HCEC 1CT (cell line): Measurements from ENCODE around the gene TCOF1.

ENCODE experiments used
- DNase-seq: peaks from one replicate; pipeline ENCODE4 v3.0.0-alpha.2; 2017

TCOF1 gene

GRCh38 chr5:150431574-150431973, 74.1 kb downstream of the TCOF1 start:
- DNase-seq, result no peak

GRCh38 chr5:150434464-150434863, 77.0 kb downstream of the TCOF1 start:
- DNase-seq, result peak; percentile 83

- DNase-seq, result peak; percentile 81
These were observed 78.7 kb downstream of the TCOF1 start for GRCh38 chr5:150436141-150436680.

- DNase-seq, result peak; percentile 40
These were observed 81.5 kb downstream of the TCOF1 start for GRCh38 chr5:150438873-150439546.

DNA sequence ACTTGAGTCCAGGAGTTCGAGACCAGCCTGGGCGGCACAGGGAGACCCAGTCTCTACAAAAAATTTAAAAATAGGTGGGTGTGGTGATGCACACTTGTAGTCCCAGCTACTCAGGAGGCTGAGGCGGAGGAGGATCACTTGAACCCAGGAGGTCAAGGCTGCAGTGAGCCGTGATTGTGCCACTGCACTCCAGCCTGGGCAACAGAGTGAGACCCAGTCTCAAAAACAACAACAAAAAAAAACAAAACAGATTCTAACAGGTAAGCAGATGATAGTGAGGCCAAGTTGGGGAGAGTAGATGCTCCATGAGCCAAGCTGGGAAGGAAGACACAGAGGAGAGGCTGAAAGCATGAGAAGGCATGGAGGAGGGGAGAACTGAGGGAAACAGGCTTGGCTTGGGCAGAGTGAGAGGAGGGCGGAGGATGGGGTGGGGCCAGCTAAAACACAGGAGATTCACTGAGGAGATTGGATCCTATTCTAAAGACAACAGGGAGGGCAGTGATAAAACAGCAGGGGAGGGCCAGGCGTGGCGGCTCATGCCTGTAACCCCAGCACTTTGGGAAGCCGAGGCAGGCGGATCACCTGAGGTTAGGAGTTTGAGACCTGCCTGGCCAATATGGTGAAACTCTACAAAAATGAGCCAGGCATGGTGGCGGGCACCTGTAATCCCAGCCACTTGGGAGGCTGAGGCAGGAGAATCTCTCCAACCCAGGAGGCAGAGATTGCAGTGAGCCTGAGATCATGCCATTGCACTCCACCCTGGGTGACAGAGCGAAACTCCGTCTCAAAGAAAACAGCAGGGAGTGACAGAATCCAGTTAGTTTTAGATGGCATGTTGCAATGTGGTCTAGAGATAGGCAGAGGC, 83.7 kb downstream of the TCOF1 start:
- no peak for DNase-seq

DNA sequence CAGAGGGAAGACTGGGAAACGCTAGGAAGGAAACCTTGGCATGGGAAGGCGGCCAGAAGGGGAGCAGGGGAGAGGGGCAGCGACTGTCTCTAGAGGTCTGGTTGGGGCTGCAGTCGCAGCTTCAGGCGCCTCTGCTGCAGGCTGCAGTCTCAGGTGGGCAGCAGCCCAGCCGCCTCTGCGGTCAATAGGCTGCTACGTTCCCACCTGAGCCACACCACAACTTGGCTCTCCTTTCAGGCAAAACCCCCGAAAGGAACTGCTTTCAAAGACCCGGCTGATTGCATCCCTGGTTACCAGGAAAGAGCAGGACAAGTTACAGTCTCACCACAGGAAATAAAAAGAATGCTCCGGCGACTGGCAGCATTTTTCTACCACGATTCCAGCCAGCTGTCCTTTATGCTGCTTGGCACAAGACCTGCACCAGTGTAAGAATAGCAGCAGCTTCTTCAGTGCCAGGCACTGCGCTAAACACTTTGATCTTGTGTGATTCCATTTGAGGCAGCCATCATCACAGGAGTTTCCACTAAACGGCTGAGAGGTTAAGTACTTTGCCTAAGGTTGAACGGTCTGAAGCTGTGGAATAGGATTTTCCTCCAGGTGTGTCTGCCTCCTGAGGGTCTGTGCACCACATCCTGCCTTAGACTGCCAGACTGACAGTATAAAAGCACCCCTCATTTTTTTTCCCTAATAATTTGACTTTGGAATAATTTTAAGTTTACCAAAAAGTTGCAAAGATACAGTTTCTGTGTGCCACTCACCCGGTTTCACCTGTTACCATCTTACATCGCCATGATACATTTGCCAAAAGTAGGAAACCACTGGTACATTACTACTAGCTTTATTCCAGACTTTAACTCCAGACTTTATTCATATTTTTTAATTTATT, 84.6 kb downstream of the TCOF1 start:
- no peak for DNase-seq

DNA sequence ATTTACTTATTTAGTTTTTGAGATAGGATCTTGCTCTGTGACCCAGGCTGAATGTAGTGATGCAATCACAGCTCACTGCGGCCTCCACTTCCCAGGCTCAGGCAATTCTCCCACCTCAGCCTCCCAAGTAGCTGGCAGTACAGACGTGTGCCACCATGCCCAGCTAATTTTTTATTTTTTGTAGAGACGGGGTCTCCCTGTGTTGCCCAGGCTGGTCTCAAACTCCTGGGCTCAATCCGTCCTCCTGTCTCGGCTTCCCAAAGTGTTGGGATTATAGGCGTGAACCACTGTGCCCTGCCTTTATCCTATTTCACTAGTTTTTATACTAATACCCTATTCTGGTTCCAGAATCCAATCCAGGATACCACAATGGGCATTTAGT, 85.2 kb downstream of the TCOF1 start:
- DNase-seq, result no peak

DNA sequence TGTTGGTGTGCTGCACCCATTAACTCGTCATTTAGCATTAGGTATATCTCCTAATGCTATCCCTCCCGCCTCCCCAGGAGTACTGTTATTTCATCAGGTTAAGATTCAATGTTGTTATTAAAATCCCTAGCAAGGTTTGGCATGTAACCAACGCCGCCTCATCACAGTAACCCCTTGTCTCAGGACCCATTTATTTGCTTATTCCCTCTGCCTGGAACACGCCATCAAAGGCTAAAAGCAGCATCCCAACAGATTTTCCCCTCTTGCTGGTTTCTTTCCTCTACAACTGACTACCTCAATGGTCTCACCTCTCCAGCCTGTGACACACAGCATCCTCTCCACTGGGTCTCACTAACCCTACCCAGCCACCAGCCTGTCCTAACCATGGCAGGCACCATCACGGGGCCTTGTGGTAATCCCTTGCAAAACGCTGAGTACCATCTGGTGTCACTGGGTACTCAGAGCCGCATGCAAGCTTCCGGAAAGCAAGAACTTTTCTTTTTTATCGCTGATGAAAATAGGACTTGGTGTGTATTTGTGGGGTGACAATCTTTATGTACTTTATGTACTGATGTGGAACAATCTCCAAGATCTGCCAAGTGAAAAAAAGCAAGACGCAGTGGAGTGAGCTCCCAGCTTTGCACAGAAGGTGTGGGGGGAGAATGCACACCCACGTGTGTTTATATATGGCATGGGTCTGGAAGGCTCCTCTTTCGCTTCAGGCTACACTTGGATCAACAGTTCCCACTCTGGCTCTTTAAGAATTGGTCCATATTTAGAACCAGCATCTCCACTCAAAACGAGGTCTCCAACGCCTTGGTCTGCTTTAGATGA, 86.0 kb downstream of the TCOF1 start:
- DNase-seq, result no peak

GRCh38 chr5:150444770-150445169, 87.3 kb downstream of the TCOF1 start:
- DNase-seq, result no peak

DNA sequence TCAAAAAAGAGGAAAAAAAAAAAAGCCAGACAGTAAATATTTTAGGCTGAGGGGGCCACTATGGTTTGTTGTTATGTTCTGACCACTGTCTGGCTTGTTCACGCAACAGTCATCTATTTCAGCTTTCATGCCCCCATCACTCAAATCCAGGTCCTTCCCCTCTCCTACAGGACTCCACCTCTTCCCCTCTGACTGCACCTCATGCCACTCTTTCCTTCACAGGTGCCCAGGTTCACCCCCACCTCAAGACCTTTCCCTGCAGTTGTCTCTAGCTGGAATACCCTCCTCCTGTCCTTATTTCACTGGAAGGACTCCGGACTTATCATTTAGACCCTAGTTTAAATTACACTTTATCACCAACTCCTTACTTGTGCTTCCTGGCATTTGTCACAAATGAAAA, 88.6 kb downstream of the TCOF1 start:
- no peak for DNase-seq

DNA sequence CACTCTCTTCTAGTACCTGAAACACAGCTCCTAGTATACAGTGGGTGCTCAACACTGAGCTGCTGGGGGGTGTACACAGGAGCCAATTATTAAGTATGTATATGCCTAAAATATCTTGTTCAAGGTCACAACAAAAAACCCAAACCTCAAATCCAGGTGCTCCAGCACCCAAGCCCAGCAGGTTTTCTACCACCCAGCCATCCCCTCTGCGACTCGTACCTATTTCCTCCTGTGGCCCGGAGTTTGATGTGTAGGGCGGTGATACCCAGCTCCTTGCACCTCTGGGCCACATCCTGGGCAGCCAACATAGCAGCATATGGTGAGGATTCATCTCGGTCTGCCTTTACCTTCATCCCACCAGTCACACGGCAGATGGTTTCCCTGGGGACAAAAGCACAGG, 89.1 kb downstream of the TCOF1 start:
- DNase-seq, result no peak

DNA sequence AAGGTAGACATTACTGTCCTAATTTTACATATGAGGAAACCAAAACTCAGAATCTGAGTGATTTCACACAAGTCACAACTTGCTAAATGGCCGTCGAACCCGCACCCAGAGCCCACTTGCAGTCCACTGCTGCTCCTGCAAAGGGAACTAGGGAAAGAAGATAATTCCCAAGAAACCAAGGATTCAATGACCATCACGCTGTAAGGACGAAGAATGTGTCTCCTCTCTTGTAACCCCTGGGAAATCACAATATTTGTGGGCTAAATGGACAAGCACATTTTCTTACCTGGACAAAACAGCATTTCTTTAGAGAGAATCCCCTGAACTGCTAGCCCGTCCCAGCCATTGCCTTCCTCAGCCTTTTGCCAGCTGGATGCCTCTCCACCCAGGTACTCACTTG, 89.7 kb downstream of the TCOF1 start:
- no peak for DNase-seq

GRCh38 chr5:150448334-150448733, 90.8 kb downstream of the TCOF1 start:
- DNase-seq, result no peak

GRCh38 chr5:150448952-150449516, 91.5 kb downstream of the TCOF1 start:
- DNase-seq, result no peak
